HepG2 (cell line): Measurements from ENCODE around the gene ASCC2. TPM values are rescaled to one million over a fixed set of nuclear protein-coding genes. Genes with fewer than 3 reads are reported as not detected.
A peak's percentile ranks its signal among the peaks of the same experiment; 100 is the strongest.

ENCODE experiments used
- ASH2L ChIP-seq: fragments of 300-600, 200-600 bp; sonication (generic); IDR thresholded peaks from 2 replicates; pipeline ENCODE4 v1.7.0; 2017; ENCODE audit warnings: low read depth, mild to moderate bottlenecking, moderate library complexity, mixed read lengths, low read length; ENCODE audit not compliant: insufficient read length
- ETV5 ChIP-seq: IDR thresholded peaks from 2 replicates; pipeline ENCODE4 v1.6.1; 2018; ENCODE audit warnings: missing biosample characterization, missing genetic modification reagents, inconsistent platforms, borderline replicate concordance
- GATAD2A ChIP-seq: IDR thresholded peaks from 2 replicates; pipeline ENCODE4 v1.6.1; 2016
- IRF2 ChIP-seq: IDR thresholded peaks from 2 replicates; pipeline ENCODE4 v1.6.1; 2018; ENCODE audit warnings: missing genetic modification reagents, missing compliant biosample characterization
- JUNB ChIP-seq: sonication (generic); formaldehyde crosslinking; IDR thresholded peaks from 2 replicates; pipeline ENCODE4 v1.8.0; 2022; ENCODE audit warnings: missing genetic modification reagents, mild to moderate bottlenecking, borderline replicate concordance
- NCOR1 ChIP-seq: fragments of 200-600 bp; sonication (generic); IDR thresholded peaks from 2 replicates; pipeline ENCODE4 v1.7.0; 2017; ENCODE audit warnings: antibody characterized with exemption, low read length, borderline replicate concordance
- NKX3-1 ChIP-seq: sonication (generic); formaldehyde crosslinking; IDR thresholded peaks from 2 replicates; pipeline ENCODE4 v1.5.0; 2020; ENCODE audit warnings: missing genetic modification reagents
- PAXIP1 ChIP-seq: sonication (generic); formaldehyde crosslinking; conservative IDR thresholded peaks from 2 replicates; pipeline ENCODE4 v1.4.0; 2020; ENCODE audit warnings: mild to moderate bottlenecking, missing genetic modification reagents, moderate library complexity
- ZMYM2 ChIP-seq: sonication (generic); formaldehyde crosslinking; IDR thresholded peaks from 2 replicates; pipeline ENCODE4 v1.8.0; 2022; ENCODE audit warnings: mild to moderate bottlenecking, missing genetic modification reagents
- ZNF605 ChIP-seq: sonication (generic); formaldehyde crosslinking; IDR thresholded peaks from 2 replicates; pipeline ENCODE4 v1.8.0; 2022; ENCODE audit warnings: mild to moderate bottlenecking, missing genetic modification reagents
- polyA plus RNA-seq, 8 experiments: library from polyadenylated mRNA; depleted of rRNA in 3 of 8; stranded (reverse) in 7 of 8; unstranded in 1 of 8; fragments of >200 nt; fragmentation: Illumina TruSeq in 4 of 8; extraction: Trizol in 4 of 8; gene quantifications; 2 replicates each; pipeline versions ENCODE4 v1.2.1 to v1.2.3, GENCODE V29; 2011 to 2016; ENCODE audit warnings: low read depth in 4 of 8, missing spikeins in 1 of 8, mixed read lengths in 1 of 8; ENCODE audit not compliant: insufficient read depth in 1 of 8
- total RNA-seq, 5 experiments: library from RNA; depleted of rRNA; stranded (reverse); fragments of >200 nt; fragmentation: Illumina TruSeq; extraction: Trizol; gene quantifications; 2 replicates each; pipeline ENCODE4 v1.2.3, GENCODE V29; 2016; ENCODE audit warnings: low read depth in 1 of 5
- TF ChIP-seq, protein P1 (sequence below): sonication (generic); formaldehyde crosslinking; IDR thresholded peaks from 2 replicates; pipeline ENCODE4 v1.4.0; 2020; ENCODE audit warnings: missing genetic modification reagents
- TF ChIP-seq, protein P2 (sequence below): sonication (generic); formaldehyde crosslinking; IDR thresholded peaks from 2 replicates; pipeline ENCODE4 v1.4.0; 2020; ENCODE audit warnings: missing genetic modification reagents, borderline replicate concordance
- TF ChIP-seq, protein P3 (sequence below): sonication (generic); formaldehyde crosslinking; IDR thresholded peaks from 2 replicates; pipeline ENCODE4 v1.8.1; 2023; ENCODE audit warnings: mild to moderate bottlenecking, missing genetic modification reagents, borderline replicate concordance

The ASCC2 gene
- total and polyA plus RNA-seq, 2 of the 13 experiments (the other 11 are each of a cell fraction or from before 2014, with no cell fraction given) = 26.2 to 26.3 TPM

DNA sequence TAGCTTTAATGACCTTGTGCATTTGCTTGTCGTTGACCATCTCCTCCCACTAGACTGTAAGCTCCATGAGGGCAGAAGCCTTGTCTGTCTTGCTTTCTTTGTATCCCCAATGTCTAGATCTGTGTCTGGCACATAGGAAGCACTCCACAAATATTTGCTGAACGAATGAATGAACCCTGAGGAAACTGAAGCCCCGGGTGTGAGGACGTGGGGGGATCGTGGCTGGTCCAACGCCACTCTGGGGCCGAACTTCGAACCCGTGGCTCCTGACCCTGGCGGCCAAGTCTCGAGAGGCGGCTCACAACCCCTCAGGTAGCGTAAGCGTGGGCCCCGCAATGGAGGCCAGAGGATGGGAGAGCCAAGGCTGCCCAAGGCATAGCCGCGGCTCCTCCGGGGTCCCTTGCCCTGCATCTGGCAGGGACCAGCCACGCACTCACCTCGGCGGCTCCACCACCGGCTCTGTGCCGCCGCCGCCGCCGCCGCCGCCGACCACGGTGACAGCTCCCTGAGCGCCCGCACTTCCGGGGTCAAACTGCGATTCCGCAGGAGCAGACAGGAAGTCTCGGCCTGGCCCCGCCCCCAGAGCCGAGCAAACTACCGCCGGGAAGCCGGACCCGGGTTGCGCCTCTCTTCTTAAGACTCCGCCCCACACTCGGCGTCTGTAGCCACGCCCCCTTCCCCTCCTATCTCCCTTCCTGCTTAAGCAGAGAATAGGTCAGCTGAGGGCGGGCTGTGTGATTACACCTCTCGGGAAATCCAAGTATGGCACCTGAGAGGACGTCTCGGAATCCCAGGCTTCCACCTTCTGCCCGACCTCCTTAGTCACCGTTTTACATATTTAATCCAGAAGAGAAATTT lies at the start of gene ASCC2 (continued):
- TF ChIP-seq, protein P1, sequence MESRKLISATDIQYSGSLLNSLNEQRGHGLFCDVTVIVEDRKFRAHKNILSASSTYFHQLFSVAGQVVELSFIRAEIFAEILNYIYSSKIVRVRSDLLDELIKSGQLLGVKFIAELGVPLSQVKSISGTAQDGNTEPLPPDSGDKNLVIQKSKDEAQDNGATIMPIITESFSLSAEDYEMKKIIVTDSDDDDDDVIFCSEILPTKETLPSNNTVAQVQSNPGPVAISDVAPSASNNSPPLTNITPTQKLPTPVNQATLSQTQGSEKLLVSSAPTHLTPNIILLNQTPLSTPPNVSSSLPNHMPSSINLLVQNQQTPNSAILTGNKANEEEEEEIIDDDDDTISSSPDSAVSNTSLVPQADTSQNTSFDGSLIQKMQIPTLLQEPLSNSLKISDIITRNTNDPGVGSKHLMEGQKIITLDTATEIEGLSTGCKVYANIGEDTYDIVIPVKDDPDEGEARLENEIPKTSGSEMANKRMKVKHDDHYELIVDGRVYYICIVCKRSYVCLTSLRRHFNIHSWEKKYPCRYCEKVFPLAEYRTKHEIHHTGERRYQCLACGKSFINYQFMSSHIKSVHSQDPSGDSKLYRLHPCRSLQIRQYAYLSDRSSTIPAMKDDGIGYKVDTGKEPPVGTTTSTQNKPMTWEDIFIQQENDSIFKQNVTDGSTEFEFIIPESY = no peak
- TF ChIP-seq NCOR1 (peak; percentile 48), GATAD2A (peak; percentile 30), JUNB (CRISPR knock-in tag) (no peak), ZNF605 (CRISPR knock-in tag) (peak; percentile 76), IRF2 (CRISPR knock-in tag) (0 out of 2 replicates have a peak, but pooled peaks have one; percentile 23), NKX3-1 (0 out of 2 replicates have a peak, but pooled peaks have one; percentile 65), ETV5 (CRISPR knock-in tag) (peak; percentile 43; the same call in 1 of the 2 replicates), PAXIP1 (0 out of 2 replicates have a peak, but pooled peaks have one; percentile 33), ASH2L (peak; percentile 92), ZMYM2 (CRISPR knock-in tag) (peak; percentile 61; the same call in 1 of the 2 replicates)
- TF ChIP-seq, protein P2, sequence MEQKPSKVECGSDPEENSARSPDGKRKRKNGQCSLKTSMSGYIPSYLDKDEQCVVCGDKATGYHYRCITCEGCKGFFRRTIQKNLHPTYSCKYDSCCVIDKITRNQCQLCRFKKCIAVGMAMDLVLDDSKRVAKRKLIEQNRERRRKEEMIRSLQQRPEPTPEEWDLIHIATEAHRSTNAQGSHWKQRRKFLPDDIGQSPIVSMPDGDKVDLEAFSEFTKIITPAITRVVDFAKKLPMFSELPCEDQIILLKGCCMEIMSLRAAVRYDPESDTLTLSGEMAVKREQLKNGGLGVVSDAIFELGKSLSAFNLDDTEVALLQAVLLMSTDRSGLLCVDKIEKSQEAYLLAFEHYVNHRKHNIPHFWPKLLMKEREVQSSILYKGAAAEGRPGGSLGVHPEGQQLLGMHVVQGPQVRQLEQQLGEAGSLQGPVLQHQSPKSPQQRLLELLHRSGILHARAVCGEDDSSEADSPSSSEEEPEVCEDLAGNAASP (CRISPR knock-in tag) = peak; percentile 89; the same call in 1 of the 2 replicates
- TF ChIP-seq, protein P3, sequence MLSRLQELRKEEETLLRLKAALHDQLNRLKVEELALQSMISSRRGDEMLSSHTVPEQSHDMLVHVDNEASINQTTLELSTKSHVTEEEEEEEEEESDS (CRISPR knock-in tag) = no peak
